HT-29 (cell line): Measurements from ENCODE around the gene FIGN. TPM values are rescaled to one million over a fixed set of nuclear protein-coding genes. Genes with fewer than 3 reads are reported as not detected.

Experiments
- DNase-seq: peaks from one replicate; pipeline ENCODE4 v3.0.0-alpha.2; 2015; ENCODE audit warnings: low spot score
- total RNA-seq: library from RNA; depleted of rRNA; stranded (reverse); fragments of >200 nt; shearing (Covaris generic); gene quantifications from 2 replicates; pipeline ENCODE4 v1.2.3, GENCODE V29; 2014; rRNA removed

The FIGN gene, protein sequence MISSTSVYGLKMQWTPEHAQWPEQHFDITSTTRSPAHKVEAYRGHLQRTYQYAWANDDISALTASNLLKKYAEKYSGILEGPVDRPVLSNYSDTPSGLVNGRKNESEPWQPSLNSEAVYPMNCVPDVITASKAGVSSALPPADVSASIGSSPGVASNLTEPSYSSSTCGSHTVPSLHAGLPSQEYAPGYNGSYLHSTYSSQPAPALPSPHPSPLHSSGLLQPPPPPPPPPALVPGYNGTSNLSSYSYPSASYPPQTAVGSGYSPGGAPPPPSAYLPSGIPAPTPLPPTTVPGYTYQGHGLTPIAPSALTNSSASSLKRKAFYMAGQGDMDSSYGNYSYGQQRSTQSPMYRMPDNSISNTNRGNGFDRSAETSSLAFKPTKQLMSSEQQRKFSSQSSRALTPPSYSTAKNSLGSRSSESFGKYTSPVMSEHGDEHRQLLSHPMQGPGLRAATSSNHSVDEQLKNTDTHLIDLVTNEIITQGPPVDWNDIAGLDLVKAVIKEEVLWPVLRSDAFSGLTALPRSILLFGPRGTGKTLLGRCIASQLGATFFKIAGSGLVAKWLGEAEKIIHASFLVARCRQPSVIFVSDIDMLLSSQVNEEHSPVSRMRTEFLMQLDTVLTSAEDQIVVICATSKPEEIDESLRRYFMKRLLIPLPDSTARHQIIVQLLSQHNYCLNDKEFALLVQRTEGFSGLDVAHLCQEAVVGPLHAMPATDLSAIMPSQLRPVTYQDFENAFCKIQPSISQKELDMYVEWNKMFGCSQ
- not detected in 2 replicates for total RNA-seq

DNA sequence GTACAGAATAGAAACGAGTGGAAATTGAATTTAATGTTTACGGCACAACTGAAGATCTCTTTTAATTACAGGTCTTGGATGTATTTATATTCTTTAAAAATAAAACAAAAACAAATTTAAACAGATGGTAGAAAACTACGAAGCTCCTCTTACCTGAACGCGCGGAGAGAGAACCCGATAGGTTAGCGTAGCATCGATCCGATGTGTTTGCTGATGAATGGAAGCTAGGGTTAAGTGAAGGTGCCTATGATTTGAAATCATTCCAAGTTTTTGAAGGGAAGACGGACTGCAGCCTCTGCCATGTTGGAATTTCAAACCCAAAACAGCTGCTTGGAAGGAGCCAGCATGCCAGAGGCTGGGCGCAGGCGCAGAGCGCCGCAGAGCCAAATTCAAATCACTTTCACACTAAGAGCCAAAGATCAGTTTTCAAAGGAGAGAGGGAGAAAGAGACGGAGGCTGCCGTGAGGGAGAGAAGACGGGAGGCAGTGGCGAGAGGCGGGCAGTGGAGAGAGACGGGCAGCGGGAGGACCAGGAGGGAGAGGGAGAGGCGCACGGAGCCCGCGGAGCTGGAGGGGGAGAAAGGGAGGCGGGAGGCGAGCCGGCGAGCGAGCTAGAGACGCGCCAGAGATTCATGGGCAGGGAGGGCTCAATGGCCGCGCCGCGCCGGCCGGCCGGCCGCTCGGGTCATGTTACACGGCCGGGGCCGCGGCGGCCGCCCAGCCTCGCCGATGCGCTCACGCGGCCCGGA lies at the start of gene FIGN:
FIGN (minus strand) TSS at position 324 of the 748 bp plus-strand sequence. CDS start 1,081 bp downstream, outside the sequence.
- no peak for DNase-seq

DNA sequence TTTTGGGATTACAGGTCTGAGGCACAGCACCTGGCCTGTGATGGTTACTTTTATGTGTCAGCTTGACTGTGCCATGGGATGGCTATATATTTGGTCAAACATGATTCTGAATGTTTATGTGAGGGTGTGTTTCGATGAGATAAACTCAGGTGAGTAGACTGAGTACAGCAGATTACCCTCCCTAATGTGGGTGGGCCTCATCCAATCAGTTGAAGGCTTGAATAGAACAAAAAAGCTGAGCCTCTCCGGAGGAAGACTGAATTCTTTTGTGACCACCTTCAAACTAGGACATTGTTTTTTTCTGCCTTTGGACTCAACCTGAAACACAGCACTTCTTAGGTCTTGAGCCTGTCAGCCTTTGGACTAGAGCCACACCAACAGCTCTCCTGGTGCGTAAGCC lies 49.4 kb upstream of the FIGN start:
- DNase-seq, result no peak

DNA sequence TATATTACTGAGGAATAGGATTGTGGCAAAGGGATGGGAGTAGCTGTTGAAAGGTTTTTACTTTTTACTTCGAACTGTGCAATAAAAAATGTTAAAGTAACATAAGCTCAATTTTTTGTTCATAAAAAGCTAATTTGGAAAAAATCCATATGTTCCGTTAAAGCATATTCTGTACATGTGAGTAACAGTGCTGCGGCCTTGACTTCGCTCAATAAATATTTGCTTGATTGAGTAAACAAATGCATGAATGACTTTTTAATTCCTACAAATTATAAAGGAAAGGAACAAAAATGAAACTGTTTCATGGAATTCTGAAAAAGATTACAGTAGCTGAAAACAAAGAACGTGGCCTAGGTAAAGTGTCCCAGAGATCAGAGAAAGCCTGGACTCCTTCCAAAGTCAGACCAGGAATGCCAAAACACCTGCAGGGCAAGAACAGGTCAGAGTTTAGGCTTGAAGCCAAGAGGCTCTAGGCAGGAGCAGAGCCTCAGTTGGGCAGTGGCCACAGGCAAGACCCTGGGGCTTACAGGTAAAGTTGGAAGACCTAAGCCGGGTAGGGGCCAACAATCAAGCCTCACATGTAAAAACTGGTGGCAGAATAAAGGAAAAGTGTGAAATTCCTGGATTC lies 44.3 kb upstream of the FIGN start:
- peak; percentile 32 for DNase-seq

DNA sequence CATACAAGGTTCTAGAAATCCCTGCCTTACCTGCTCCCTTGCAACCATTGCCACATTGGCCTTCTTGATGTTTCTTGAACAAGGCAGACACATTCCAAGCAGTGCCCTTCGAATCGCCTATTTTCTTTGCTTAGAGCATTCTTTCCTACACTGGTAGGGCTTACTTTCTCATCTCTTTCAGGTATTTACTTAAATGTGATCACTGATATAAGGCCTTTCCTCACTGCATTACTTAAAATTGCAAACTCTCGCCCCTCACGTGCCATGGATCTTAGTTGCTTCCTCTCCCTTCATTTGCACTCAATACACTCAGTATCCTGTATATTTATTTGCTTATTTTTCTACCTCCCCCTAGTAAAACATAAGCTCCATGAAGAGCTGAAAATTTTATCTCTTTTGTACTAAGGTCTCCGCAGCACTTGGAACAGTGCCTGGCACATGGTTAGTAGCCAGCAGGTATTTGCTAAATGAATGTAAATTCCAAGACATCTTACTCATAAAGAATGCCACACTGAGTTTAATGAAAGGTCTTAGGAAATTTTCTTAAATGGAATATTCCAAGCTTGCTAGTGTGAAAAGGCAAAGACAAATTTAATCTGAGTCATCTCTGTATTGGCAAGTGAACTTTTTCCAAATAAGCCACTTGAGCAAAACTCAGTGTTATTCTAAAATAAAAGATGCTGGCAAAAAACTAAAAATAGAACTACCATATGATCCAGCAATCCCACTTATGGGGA lies 42.4 kb upstream of the FIGN start:
- DNase-seq, result peak; percentile 40

DNA sequence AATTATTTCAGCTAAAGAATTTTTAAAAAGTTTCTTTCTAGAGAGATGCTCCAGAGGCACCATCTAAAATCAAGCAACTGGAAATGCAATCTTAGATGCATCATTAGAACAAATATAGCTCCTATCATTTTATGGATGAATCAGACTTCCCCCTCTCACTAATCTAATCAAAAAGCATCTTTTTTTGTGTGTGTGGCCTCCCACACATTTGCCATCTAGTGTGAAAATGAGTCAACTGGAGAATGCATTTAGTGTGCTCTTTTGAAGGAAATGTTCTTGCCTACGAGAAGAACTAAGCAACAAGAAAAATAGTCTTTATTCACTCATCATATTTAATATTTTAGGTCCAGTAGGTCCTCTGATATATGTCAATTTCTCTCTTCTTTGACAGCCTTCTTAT lies 39.5 kb upstream of the FIGN start:
- no peak for DNase-seq

DNA sequence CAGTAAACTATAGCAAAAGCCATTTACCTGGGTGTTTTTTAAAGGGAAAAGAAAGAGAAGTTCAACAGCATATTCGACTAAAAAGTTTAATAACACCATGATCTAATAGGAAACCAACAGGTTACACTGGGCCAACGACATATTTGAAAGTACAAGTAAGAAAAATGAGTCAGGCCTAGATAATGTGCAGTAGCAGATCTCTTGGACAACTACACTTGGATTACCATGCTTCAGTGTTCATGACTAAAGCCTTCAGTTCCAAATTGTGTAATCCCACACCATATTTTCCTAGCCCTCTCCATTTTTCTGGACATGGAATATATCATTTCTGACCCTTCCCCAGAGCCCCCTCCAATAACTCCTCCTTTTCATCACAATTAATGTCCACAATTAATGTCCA lies 39.1 kb upstream of the FIGN start:
- no peak for DNase-seq

DNA sequence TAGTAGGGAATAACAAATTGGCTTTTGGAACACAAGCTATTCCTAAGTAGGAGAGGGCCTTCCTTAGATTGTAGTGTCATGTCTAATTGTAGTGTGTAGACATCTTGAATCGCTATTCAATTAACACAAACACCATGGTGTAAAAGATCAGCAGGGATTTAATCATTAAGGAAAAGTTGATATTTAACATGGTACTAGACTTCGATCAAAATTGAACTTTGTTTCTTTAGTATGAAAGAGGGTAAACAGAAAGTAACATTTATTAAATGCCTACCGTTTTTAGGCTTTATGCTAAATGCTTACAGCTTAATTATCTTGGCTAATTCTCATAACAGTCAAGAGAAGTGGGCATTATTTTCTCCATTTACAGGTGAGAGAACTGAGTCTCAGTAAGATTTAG lies 37.5 kb upstream of the FIGN start:
- no peak for DNase-seq

DNA sequence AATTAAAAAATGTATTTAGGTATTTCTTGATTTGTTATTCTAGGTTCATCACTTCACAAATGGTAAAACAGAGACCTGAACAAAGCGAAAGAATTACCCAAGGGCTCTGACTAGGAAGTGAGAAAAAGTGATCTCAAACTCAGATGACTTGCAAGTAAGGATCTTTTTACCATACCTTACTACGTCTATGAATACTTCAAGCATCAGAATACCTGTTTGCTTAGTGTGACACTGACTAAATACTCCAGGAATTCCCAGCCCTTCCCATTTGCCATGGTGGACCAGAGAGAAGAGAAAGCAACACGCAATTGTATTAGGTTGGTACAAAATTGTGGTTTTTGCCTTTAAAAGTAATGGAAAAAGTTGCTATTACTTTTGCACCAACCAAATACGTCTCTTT lies 35.8 kb upstream of the FIGN start:
- no peak for DNase-seq

DNA sequence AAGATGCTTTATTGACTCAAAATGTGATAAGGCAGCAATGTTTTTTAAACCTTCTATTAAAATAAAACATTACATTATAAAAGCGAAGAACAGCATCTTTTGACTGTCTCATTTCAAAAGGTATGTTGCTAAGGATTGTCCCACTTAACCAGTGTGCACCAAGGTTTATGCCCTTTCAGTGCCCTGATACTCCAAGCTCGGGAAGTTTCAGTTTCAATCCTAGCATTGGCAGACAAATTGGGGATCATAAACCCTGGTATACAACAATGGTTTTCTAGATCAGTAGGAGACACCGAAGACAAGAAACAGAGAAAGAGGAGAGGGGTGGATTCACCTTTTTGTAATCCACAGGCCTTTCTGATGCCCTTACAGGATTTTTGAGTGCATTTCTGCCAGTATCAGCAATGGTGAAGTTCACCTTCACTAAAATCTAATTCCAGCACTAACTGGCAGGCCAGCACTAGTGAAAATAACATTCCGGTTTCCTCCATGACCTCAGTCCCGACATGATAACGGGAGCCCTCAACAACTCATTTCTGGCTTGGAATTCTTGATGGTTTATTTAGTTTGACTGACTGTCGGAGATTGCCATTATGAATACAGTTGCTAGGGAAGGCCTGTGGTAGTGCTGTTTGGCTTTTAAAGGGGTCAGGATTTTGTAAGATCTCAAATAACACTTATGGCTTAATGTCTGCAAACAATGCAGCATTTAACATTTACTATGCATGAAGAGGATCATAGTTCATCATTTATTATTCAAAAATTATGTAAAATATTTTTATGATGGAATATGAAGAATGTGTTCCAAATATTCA lies 33.3 kb upstream of the FIGN start:
- no peak for DNase-seq

DNA sequence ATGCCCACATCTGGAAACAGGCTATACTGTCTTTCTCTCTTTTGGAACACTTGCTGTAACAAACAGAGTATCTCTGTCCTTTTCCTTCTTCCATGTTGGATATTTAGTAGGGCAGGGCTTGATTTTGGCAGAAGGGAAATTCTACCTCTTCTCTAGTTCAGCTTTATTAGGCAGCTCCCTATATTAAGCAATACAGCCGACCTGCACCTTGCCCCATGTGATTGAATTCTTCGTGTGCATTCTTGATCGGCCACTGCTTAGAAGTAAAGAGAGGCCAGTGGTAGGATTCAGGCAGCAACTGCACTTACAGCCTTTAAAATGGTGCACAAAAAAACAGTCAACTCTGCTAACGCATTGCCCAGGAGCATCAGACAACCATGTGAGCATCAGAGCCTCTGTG lies 31.3 kb upstream of the FIGN start:
- DNase-seq, result no peak

DNA sequence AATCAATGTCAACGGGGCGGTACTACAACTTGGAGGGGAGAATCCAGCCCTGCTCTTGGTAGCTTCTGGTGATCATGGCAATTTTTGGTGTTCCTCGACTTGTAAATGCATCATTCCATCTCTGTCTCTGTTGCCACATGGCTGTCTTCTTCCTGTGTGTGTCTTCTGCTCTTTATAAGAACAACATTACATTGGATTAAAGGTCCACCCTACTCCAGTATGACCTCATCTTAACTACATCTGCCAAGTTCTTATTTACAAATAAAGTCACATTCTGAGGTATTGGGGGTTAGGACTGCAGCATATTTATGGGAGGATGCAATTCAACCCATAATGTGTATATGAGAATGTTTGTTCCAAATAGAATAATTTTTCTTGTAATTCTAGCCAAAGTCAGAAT lies 28.8 kb upstream of the FIGN start:
- no peak for DNase-seq

DNA sequence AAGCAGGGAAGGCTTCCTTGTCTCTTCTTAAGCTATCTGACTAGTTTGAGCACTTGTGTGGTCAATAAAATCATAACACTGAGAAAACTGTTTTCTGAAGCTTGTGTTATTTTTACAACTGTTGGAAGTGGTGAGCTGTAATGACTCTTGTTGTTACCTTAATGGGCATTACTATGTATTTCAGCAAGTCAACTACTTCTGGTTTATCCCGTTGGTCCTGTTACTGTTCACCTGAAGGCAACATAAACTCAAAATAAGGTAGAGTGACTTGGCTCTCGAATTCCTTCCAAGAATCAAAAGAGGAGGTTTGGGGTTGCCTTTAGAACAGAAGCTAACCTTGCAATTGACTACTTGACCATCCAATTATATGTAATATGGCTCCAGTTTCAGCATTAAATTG lies 23.2 kb upstream of the FIGN start:
- DNase-seq, result no peak

DNA sequence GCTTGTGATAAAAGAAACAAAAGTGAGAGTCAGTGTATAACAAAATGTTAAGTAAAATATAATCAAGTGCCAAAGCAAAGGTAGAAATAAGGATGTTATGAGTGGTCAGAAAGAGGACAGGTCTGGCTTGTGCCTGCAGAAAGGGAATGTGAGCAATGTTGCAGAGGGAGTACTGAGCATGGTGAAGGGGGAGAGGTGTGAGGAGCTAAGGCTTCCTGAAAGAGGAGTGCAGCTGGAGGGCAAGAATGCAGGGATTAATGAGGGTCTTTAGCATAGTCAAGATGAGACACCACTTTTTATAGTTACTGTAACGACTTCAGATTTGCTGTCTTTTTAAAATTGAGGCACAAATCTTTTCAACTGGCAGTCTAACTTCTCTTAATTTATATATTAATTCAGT lies 22.0 kb upstream of the FIGN start:
- DNase-seq, result no peak

DNA sequence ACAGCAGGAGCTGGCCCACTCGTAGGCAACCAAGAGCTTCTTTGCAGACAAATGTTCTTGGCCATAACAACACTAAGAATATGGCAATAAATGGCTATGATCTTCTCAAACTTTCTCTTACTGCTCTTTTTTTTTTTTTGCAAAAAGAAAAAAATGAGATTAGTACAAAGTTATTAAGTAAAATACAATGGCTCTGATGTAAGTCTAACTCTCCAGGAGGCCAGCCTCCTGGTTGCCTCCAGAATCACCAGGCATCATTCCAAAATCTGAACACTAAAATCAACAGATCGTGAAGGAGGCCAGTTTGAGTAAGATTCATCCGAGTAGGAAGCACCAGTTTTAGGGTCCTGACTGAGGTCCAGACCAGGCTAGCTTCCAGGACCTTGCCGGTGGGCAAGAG lies 20.8 kb upstream of the FIGN start:
- no peak for DNase-seq

DNA sequence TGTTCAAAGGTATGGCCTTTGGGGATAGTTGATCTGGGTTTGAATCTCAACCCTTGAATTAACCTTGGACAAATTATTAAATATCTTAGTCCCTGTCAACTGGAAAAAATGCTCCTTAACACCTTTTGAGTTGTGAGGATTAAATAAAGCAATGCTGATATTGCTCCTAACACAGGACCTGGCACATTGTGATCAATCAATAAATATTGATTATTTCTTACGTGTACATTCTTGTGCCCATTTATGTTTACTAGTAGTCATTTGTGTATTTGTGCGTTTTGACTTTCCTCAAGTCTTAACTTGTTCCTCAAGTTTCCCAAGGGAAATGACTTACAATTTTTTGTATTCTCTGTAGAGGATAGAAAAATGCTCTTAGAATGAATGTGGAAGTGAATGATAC lies 19.6 kb upstream of the FIGN start:
- DNase-seq, result no peak

DNA sequence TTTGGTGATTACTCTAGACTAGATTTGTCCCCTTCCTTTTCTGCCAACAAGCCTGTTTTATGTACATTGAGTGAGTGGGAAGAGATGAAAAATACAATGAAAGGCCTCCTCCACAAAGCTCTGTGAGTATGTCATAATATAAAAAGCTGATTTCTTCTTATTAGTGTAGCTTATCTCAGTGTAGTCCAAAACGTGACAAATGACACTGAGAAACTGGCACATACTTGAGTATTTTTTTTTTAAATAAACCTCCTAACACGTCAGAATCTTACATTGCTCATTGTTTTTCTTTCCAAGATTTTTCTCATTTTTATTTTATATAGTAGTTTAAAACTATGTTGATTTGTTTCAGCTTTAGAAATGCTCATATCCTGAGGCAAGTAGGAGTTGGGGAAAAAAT lies 17.9 kb upstream of the FIGN start:
- DNase-seq, result no peak

DNA sequence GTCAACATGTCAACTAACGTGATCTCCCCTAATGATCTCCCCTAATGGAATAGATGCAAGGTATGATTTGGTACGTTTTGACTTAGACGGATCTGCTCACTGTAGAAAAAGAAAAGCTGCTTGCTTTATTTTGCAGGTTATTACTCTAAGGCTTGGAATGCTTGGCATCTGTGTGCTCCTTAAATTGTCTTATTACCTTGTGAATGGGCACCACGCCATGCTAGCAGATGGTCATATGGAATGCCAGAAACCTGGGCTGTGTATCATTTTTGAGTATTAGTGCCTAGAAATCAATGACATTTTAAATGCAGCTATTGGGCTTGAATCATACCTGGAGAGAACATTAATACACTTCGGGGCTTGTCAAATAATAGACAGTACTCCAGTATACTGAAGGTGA lies 16.5 kb upstream of the FIGN start:
- DNase-seq, result no peak

DNA sequence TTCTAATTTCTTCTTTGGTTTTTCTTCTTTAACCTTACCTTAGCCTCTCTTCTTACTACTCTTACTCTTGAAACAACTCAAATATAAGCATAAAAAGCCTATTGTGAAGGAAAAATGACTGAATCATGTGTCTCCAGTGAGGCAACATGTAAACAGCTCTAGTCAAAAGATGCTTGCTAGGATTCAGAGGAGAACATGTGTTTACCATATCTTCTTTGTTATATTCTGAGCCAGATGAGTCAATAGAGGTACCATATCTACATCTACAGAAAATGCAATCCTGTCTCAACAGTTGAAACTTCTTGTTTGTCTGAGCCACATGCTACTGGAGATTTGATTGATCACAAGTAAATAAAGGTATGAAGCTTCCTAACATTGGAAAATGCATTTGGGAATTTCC lies 15.9 kb upstream of the FIGN start:
- DNase-seq, result no peak

DNA sequence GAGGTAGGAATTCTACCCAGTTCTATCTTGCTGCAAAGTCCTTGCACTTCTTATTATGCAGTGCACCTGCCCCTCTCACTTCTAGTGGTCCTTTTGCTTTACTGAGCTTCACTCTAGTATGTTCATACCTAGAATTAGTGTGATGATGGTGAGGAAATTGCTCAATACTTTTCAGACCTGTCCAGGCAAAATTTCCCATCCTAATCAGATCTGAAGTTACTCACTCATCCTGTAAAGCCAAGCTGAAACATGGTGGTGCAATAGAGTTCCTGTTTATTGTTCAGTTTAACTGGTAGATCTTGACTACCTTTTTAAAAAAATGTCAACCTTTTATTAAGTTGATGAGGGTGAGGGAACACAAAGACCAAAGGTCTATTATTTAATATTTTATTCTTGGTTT lies 12.6 kb upstream of the FIGN start:
- DNase-seq, result no peak

DNA sequence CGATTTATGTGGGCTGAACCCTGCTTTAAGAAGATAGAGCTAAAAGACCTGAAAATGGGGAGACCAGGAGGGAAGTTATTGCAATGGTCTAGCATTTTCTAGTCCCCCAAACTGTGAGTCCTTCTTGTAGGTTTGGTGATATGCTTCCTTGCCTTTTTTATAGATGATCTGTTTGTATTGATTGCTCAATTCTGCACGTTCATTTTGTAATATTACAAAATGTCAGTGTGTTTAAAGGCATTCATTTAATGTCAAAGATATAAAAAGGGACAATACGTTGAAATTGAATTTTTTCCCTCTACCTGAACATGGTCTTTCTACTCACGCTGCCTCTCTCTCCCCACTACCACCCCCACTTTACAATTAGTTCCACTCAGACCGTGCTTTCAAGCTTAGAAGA lies 5.6 kb upstream of the FIGN start:
- no peak for DNase-seq
